ENCODE data around the gene GJD4.

- no peak for TF ChIP-seq CTCF (IDR thresholded peaks at IDR 0.05)
- no peak for TF ChIP-seq POLR2A (IDR thresholded peaks at IDR 0.05)
These were observed 31.3 kb upstream of the GJD4 start for GRCh38 chr10:35573796-35574195.
